ENCODE data around the gene PTPN23.

DNA sequence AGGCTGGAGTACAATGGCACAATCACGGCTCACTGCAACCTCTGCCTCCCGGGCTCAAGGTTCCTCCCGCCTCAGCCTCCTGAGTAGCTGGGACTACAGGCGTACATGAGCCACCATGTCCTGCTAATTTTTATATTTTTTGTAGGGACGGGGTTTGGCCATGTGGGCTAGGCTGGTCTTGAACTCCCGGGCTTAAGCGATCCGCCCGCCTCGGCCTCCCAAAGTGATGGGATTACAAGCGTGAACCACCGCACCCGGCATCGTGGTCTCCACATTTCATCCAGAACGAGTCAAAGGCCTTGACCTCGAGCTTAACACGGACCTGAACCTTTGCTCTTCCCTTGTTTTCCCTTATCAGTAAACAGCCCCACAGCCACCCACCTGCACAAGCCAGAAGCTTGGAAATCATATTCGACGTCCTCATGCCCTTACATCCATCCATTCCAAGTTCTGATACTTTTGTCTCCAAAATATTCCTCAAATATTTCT, 1.4 kb upstream of the PTPN23 start:
- TF ChIP-seq, protein P1, sequence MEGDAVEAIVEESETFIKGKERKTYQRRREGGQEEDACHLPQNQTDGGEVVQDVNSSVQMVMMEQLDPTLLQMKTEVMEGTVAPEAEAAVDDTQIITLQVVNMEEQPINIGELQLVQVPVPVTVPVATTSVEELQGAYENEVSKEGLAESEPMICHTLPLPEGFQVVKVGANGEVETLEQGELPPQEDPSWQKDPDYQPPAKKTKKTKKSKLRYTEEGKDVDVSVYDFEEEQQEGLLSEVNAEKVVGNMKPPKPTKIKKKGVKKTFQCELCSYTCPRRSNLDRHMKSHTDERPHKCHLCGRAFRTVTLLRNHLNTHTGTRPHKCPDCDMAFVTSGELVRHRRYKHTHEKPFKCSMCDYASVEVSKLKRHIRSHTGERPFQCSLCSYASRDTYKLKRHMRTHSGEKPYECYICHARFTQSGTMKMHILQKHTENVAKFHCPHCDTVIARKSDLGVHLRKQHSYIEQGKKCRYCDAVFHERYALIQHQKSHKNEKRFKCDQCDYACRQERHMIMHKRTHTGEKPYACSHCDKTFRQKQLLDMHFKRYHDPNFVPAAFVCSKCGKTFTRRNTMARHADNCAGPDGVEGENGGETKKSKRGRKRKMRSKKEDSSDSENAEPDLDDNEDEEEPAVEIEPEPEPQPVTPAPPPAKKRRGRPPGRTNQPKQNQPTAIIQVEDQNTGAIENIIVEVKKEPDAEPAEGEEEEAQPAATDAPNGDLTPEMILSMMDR (IDR thresholded peaks at IDR 0.05 in 8 of 11, conservative IDR thresholded peaks at IDR 0.05 in 3 of 11) = no peak
- TF ChIP-seq POLR2A (IDR thresholded peaks at IDR 0.05) = no peak
- no peak for TF ChIP-seq POLR2AphosphoS5 (IDR thresholded peaks at IDR 0.05)

All from spleen (tissue), 7 donors.